ENCODE measurements around the gene CHN1.

The CHN1 gene

GRCh38 chr2:174784909-174785308 lies 220.3 kb downstream of the CHN1 start:
- no peak overlapping the region for H3K4me3 ChIP-seq (ENCODE audit: low read length)
- DNase-seq (ENCODE audit: low read depth) = no peak
- TF ChIP-seq CTCF (IDR thresholded peaks at IDR 0.05; ENCODE audit: insufficient read depth, low read depth, low read length, missing control alignments) = no peak

GRCh38 chr2:174784316-174784715 lies 220.9 kb downstream of the CHN1 start:
- no peak for TF ChIP-seq CTCF (IDR thresholded peaks at IDR 0.05; ENCODE audit: insufficient read depth, low read depth, low read length, missing control alignments)
- H3K4me3 ChIP-seq (ENCODE audit: low read length) = no peak overlapping the region
- no peak for DNase-seq (ENCODE audit: low read depth)

- H3K4me3 ChIP-seq (ENCODE audit: low read length) = no peak overlapping the region
- TF ChIP-seq CTCF (IDR thresholded peaks at IDR 0.05; ENCODE audit: insufficient read depth, low read depth, low read length, missing control alignments) = no peak
- no peak for DNase-seq (ENCODE audit: low read depth)
These were observed 223.2 kb downstream of the CHN1 start for GRCh38 chr2:174781996-174782395.

GRCh38 chr2:174781298-174781697 lies 223.9 kb downstream of the CHN1 start:
- no peak for DNase-seq (ENCODE audit: low read depth)
- no peak overlapping the region for H3K4me3 ChIP-seq (ENCODE audit: low read length)
- no peak for TF ChIP-seq CTCF (IDR thresholded peaks at IDR 0.05; ENCODE audit: insufficient read depth, low read depth, low read length, missing control alignments)

- no peak for DNase-seq (ENCODE audit: low read depth)
- no peak overlapping the region for H3K4me3 ChIP-seq (ENCODE audit: low read length)
- no peak for TF ChIP-seq CTCF (IDR thresholded peaks at IDR 0.05; ENCODE audit: insufficient read depth, low read depth, low read length, missing control alignments)
These were observed 224.3 kb downstream of the CHN1 start for GRCh38 chr2:174780856-174781255.

GRCh38 chr2:174780191-174780840 lies 224.9 kb downstream of the CHN1 start:
- no peak overlapping the region for H3K4me3 ChIP-seq (ENCODE audit: low read length)
- TF ChIP-seq CTCF (IDR thresholded peaks at IDR 0.05; ENCODE audit: insufficient read depth, low read depth, low read length, missing control alignments) = no peak
- DNase-seq (ENCODE audit: low read depth) = peak; percentile 29

- DNase-seq (ENCODE audit: low read depth) = peak; percentile 39
These were observed 225.7 kb downstream of the CHN1 start for GRCh38 chr2:174779361-174779928.

More at GRCh38 chr2:174779361-174779928, 225.7 kb downstream of the CHN1 start:
- TF ChIP-seq CTCF (IDR thresholded peaks at IDR 0.05; ENCODE audit: insufficient read depth, low read depth, low read length, missing control alignments) = no peak
- H3K4me3 ChIP-seq (ENCODE audit: low read length) = no peak overlapping the region
